Cardiac fibroblast (primary cell): ENCODE measurements around the gene EZR.

Experiments used
- DNase-seq, 2 donors: peaks; one replicate each; pipeline versions ENCODE4 v3.0.0 to v3.0.0-alpha.2; 2010; ENCODE audit warnings: low read depth in 2 of 2
- H3K4me3 ChIP-seq, 2 donors: replicated peaks in 1 of 2; 1 replicate in 1 of 2; 2 replicates in 1 of 2; pipeline ENCODE4 v1.5.1; 2011; ENCODE audit warnings: low read depth in 2 of 2, low read length in 2 of 2, mild to moderate bottlenecking in 2 of 2, moderate library complexity in 1 of 2
- TF ChIP-seq, protein P1 (sequence below): IDR thresholded peaks from one replicate; pipeline ENCODE4 v1.5.1; 2011; ENCODE audit warnings: low read depth, mild to moderate bottlenecking, low read length, inconsistent platforms

Gene EZR

DNA sequence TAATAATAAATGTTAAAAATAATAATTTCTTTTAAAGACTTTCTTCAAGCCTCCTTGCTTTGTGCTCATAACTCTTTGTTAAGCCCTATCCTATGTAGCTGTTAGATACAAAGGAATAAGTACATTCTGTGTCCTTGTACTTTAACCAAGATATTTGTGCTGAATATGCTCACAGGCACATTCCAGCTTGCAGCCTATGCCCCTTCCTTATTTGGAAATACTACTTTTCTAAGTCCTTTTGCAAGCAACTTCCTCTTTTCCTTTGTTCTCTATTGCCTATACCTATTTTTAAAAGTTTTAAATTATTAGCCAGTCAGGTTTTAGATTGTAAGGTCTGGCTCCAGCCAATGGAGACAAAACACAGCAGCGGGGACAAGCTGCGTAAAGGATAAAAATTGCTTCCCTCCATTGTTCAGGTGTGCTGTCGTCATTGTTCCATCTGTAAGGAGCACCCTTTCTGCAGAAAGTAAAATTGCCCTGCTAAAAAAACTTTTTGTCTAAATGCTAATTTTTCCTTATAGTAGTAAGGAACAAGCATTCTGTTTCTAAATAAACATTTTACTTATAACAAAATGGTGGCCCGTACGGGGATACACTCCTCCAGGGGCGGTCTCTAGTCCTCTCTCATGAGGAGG, 89.1 kb downstream of the EZR start:
- no peak for DNase-seq
- no peak overlapping the region for H3K4me3 ChIP-seq
- TF ChIP-seq, protein P1, sequence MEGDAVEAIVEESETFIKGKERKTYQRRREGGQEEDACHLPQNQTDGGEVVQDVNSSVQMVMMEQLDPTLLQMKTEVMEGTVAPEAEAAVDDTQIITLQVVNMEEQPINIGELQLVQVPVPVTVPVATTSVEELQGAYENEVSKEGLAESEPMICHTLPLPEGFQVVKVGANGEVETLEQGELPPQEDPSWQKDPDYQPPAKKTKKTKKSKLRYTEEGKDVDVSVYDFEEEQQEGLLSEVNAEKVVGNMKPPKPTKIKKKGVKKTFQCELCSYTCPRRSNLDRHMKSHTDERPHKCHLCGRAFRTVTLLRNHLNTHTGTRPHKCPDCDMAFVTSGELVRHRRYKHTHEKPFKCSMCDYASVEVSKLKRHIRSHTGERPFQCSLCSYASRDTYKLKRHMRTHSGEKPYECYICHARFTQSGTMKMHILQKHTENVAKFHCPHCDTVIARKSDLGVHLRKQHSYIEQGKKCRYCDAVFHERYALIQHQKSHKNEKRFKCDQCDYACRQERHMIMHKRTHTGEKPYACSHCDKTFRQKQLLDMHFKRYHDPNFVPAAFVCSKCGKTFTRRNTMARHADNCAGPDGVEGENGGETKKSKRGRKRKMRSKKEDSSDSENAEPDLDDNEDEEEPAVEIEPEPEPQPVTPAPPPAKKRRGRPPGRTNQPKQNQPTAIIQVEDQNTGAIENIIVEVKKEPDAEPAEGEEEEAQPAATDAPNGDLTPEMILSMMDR = no peak

DNA sequence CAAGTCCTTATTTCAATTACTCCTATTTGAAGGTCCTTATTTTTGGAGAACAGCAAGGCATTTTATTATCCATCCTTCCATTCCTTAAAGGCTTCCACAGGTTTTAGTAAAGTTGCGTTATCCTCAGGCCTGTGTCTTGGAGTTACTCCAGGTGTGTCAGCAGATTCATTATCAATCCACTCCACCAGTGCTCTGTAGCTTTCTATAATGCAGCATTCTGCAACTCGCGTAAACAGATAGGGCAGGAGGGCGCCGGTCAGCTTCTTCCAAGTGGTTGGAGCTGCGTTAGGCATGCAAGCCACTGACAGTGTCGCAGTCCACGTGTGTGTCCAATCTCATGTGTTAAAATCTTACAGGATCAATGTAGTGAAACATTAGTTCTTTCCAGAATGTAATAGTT, 93.5 kb downstream of the EZR start:
- no peak overlapping the region for H3K4me3 ChIP-seq
- TF ChIP-seq, protein P1 = no peak
- DNase-seq = no peak

DNA sequence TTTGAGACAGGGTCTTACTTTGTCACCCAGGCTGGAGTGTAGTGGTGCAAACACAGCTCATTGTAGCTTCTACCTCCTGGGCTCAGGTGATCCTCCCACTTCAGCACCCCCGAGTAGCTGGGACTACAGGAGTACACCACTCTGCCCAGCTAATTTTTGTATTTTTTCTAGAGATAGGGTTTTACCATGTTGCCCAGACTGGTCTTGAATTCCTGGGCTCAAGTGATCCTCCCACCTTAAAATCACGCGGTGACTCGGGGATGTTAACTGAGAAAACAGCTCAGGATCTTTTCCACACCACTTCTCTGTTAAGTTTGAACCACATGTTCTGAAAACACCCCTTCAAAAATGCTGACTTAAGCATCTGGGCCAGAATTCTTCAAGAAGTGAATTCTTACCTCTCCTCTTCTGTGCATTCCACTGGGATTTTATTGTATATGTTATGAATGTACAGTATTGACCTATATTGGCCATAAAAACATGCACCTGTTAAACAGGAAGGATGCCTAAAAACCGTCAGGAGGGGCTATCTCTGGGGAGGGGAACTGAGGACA, 96.9 kb downstream of the EZR start:
- no peak overlapping the region for H3K4me3 ChIP-seq
- no peak for DNase-seq
- TF ChIP-seq, protein P1 = no peak

DNA sequence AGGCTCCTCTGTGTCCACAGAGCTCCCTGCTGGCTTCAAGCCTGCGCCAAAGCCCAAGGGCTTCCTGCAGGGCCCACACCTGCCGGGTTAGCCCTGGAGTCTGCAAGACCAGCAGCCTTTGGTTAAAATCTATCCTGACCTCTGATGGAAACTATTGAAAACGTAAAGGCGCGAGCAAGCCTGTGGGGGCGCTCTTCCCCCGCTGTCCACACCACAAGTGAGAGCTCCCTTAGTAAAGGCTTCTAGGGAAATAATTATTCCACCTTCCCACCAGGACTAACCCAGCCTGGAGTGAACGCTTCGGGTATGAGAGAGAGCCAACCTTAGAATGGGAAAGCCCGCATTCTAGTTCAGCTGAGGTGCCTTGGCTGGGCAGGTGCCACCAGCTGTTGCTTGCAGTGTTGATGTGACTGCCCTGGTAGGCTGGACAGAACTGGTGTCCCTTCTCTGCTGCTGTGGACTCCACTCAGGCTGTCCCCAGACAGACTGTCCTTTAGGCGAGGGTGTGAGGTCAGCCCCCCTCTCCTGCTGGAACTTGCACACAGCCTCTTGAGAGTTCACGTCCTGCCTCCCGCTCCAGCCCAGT, 100.6 kb downstream of the EZR start:
- H3K4me3 ChIP-seq = no peak overlapping the region
- peak; percentile 38 to 48 for DNase-seq
- TF ChIP-seq, protein P1 = peak; percentile 71

DNA sequence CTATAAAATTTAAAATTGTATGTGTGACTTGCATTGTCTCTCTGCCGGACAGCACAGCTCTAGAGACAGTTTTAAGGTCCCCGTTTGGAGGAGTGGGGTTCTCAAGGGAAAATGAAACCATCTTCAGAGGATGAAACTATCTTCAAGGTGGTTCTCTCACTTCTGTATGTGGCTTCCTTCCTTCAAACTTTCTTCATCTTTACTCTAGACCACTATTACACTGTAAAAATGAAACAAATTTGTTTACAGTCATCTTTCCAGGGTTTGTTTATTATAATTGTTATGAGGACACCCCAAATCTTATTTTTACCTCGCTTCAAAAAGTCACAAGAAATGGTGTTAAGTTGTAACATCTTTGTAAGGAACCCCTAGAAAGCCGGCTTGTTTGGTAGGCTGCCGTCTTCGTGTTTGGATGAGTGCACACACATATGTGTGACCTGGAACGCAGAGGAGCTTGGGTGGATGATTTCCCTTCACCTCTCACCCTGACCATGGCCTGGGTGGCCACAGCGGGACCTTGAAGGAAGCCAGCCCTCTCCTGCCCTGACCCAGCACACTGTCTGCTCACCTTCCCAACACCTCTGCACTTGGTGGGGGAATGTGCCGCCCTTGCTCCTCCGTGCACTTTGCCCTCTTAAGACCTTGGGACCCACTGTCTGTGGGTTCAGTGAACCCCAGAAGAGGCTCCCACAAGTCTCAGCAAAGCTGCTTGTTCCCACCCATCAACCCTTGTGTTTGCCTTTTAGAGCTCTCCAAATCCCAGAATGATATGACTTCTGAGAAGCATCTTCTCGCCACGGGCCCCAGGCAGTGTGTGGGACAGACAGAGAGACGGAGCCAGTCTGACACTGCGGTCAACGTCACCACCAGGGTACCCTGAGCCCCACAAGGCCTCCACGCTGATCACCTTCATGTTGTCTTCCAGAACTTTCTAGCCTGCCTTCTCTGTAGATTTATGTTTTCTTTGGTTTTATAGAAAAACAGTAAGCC, 101.5 kb downstream of the EZR start:
- TF ChIP-seq, protein P1 = no peak
- DNase-seq = no peak
- no peak overlapping the region for H3K4me3 ChIP-seq
